ENCODE measurements around the gene UBASH3A.
A peak's percentile ranks its signal among the peaks of the same experiment; 100 is the strongest.

The UBASH3A gene

GRCh38 chr21:42436914-42437313, 33.2 kb downstream of the UBASH3A start:
- H3K4me3 ChIP-seq (ENCODE audit: low read length in 2 of 2) = no peak overlapping the region
- H3K79me1 ChIP-seq (ENCODE audit: low read depth, low read length) = no peaks in the 10 kb centered on the region
- no peak overlapping the region for H2BK15ac ChIP-seq (ENCODE audit: low read length)
- no peak overlapping the region for H4K8ac ChIP-seq (ENCODE audit: low read depth, low read length)
- no peak overlapping the region for H3K23ac ChIP-seq (ENCODE audit: low read depth, low read length, poor library complexity)
- no peaks in the 10 kb centered on the region for H3K4me1 ChIP-seq (ENCODE audit: control insufficient read depth in 2 of 2, insufficient read depth in 1 of 2, low read depth in 1 of 2, low read length in 2 of 2)
- no peak overlapping the region for H4K91ac ChIP-seq (ENCODE audit: low read depth, low read length, poor library complexity)
- H2AK5ac ChIP-seq (ENCODE audit: low read depth, low read length) = no peak overlapping the region
- H3K4ac ChIP-seq (ENCODE audit: low read length) = no peak overlapping the region
- no peak overlapping the region for H2AFZ ChIP-seq (ENCODE audit: low read length)
- H2BK5ac ChIP-seq (ENCODE audit: low read length) = no peak overlapping the region
- no peak overlapping the region for H2BK120ac ChIP-seq (ENCODE audit: low read depth, low read length)
- no peak overlapping the region for H3K18ac ChIP-seq (ENCODE audit: low read length)
- H3K27me3 ChIP-seq (ENCODE audit: control insufficient read depth in 3 of 3, insufficient read depth in 3 of 3, low read depth in 1 of 3, low read length in 3 of 3) = peaks cover 0 to 2% (median 0%) of the 10 kb centered on the region in 3 experiments
- no peak overlapping the region for H3K14ac ChIP-seq (ENCODE audit: low read length)
- H3K27ac ChIP-seq (replicated peaks; ENCODE audit: low read length) = no peak overlapping the region
- no peak overlapping the region for H3K4me2 ChIP-seq (ENCODE audit: insufficient read depth, low read length, poor library complexity, severe bottlenecking)
- peaks cover 0 to 3% of the 10 kb centered on the region in 2 donors for H3K9me3 ChIP-seq (replicated peaks in 1 of 2; ENCODE audit: control insufficient read depth in 2 of 2, insufficient read depth in 1 of 2, low read depth in 1 of 2, low read length in 2 of 2)
- no peak overlapping the region for H2BK12ac ChIP-seq (ENCODE audit: low read length)
- no peaks in the 10 kb centered on the region for H3K36me3 ChIP-seq (replicated peaks in 1 of 2; ENCODE audit: control insufficient read depth in 2 of 2, insufficient read depth in 2 of 2, low read length in 2 of 2)
- DNase-seq (ENCODE audit: low spot score) = no peak
- H3K9ac ChIP-seq (ENCODE audit: low read depth, low read length, poor library complexity) = no peak overlapping the region

DNA sequence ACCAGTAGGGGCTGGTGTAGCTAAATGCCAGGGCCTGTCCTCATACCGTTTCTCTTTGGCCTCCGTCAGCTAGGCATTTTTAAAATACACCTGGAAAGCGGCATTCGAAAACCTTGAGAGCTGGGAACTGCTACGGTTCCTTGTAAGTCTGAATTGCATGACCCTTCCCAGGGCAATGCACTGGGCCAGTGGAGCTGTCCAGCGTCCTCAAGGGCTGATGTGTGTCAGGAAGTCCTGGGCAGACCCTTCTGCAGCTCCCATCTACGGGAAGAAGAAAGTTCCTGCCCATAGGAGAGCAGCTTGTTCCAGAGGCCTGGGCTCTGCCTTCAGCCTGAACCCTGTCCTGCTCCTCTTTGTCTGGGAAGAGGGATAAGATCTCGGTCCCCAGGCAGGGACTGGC, 34.1 kb downstream of the UBASH3A start:
- Histone ChIP-seq H3K9ac (ENCODE audit: low read depth, low read length, poor library complexity) (no peak overlapping the region), H2AFZ (ENCODE audit: low read length) (no peak overlapping the region), H3K36me3 (replicated peaks in 1 of 2; ENCODE audit: control insufficient read depth in 2 of 2, insufficient read depth in 2 of 2, low read length in 2 of 2) (no peaks in the 10 kb centered on the region), H4K91ac (ENCODE audit: low read depth, low read length, poor library complexity) (no peak overlapping the region), H3K27me3 (ENCODE audit: control insufficient read depth in 3 of 3, insufficient read depth in 3 of 3, low read depth in 1 of 3, low read length in 3 of 3) (peaks cover 0 to 2% (median 0%) of the 10 kb centered on the region in 3 experiments), H3K18ac (ENCODE audit: low read length) (no peak overlapping the region), H3K4me3 (ENCODE audit: low read length in 2 of 2) (no peak overlapping the region), H2AK5ac (ENCODE audit: low read depth, low read length) (no peak overlapping the region), H3K79me1 (ENCODE audit: low read depth, low read length) (no peaks in the 10 kb centered on the region), H2BK5ac (ENCODE audit: low read length) (no peak overlapping the region), H3K14ac (ENCODE audit: low read length) (no peak overlapping the region), H3K4me1 (ENCODE audit: control insufficient read depth in 2 of 2, insufficient read depth in 1 of 2, low read depth in 1 of 2, low read length in 2 of 2) (no peaks in the 10 kb centered on the region), H3K9me3 (replicated peaks in 1 of 2; ENCODE audit: control insufficient read depth in 2 of 2, insufficient read depth in 1 of 2, low read depth in 1 of 2, low read length in 2 of 2) (no peaks in the 10 kb centered on the region), H2BK15ac (ENCODE audit: low read length) (no peak overlapping the region), H3K4me2 (ENCODE audit: insufficient read depth, low read length, poor library complexity, severe bottlenecking) (no peak overlapping the region), H2BK120ac (ENCODE audit: low read depth, low read length) (no peak overlapping the region), H3K23ac (ENCODE audit: low read depth, low read length, poor library complexity) (no peak overlapping the region), H3K4ac (ENCODE audit: low read length) (no peak overlapping the region), H4K8ac (ENCODE audit: low read depth, low read length) (no peak overlapping the region), H3K27ac (replicated peaks; ENCODE audit: low read length) (no peak overlapping the region), H2BK12ac (ENCODE audit: low read length) (no peak overlapping the region)
- DNase-seq (ENCODE audit: low spot score) = peak; percentile 20
- no CpG with 5 or more reads among the region's 8 CpGs for WGBS, 2 donors (ENCODE audit: extremely low coverage in 2 of 2, insufficient read length in 2 of 2, insufficient replicate concordance in 1 of 2)

DNA sequence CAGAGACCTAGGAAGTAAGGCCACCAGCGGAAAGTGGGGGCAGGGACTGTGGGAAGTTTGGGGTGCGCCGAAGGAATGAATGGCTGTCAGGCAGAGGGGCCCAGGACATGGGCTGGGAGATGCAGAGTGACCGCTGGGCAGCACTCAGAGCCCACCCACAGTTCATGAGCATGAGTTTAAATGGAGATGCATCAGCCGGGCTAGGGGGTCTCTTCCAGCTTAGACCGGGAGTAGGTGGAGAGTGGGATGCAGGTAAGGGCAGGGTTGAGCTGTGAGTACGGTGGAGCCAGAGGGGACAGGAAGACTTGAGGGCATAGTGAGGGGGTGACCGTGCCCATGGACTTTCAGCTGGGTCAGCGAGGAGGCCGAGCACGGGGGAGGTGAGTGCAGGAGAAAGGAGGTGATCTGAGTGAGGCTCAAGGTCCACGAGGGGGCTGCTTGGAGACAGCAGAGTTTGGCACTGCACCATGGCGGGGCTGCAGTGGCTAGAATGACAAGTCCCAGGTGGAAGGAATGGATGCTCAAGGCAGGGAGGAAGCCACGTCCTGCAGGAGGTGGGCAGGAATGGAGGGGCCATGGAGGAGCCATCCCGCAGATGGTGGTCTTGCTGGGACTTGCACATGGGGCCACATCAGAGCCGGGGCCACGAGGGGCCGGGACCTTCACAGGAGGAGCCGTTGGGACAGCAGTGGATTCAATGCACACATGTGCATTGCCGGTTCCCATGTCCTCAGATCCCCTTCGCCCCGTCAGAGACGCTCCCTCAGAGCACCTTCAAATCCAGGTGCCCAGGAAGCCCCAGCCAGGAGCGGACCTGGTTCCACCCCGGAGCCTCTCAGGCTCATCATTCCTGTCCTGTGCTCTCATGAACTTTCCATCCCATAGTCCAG, 34.9 kb downstream of the UBASH3A start:
- H2AK5ac ChIP-seq (ENCODE audit: low read depth, low read length) = no peak overlapping the region
- H3K4me1 ChIP-seq (ENCODE audit: control insufficient read depth in 2 of 2, insufficient read depth in 1 of 2, low read depth in 1 of 2, low read length in 2 of 2) = no peaks in the 10 kb centered on the region
- no peaks in the 10 kb centered on the region for H3K9me3 ChIP-seq (replicated peaks in 1 of 2; ENCODE audit: control insufficient read depth in 2 of 2, insufficient read depth in 1 of 2, low read depth in 1 of 2, low read length in 2 of 2)
- H3K14ac ChIP-seq (ENCODE audit: low read length) = no peak overlapping the region
- H3K27me3 ChIP-seq (ENCODE audit: control insufficient read depth in 3 of 3, insufficient read depth in 3 of 3, low read depth in 1 of 3, low read length in 3 of 3) = peaks cover 0 to 2% (median 0%) of the 10 kb centered on the region in 3 experiments
- no peak overlapping the region for H2BK120ac ChIP-seq (ENCODE audit: low read depth, low read length)
- H2BK5ac ChIP-seq (ENCODE audit: low read length) = no peak overlapping the region
- no peak overlapping the region for H3K4ac ChIP-seq (ENCODE audit: low read length)
- no CpG with 5 or more reads among the region's 25 CpGs for WGBS, 2 donors (ENCODE audit: extremely low coverage in 2 of 2, insufficient read length in 2 of 2, insufficient replicate concordance in 1 of 2)
- H3K9ac ChIP-seq (ENCODE audit: low read depth, low read length, poor library complexity) = no peak overlapping the region
- H3K4me2 ChIP-seq (ENCODE audit: insufficient read depth, low read length, poor library complexity, severe bottlenecking) = no peak overlapping the region
- DNase-seq (ENCODE audit: low spot score) = no peak
- H2BK15ac ChIP-seq (ENCODE audit: low read length) = no peak overlapping the region
- H4K91ac ChIP-seq (ENCODE audit: low read depth, low read length, poor library complexity) = no peak overlapping the region
- H3K18ac ChIP-seq (ENCODE audit: low read length) = no peak overlapping the region
- H3K27ac ChIP-seq (replicated peaks; ENCODE audit: low read length) = no peak overlapping the region
- peak overlapping the region; percentile 28 for H3K23ac ChIP-seq (ENCODE audit: low read depth, low read length, poor library complexity)
- H3K79me1 ChIP-seq (ENCODE audit: low read depth, low read length) = no peaks in the 10 kb centered on the region
- no peak overlapping the region for H2AFZ ChIP-seq (ENCODE audit: low read length)
- H4K8ac ChIP-seq (ENCODE audit: low read depth, low read length) = no peak overlapping the region
- no peaks in the 10 kb centered on the region for H3K36me3 ChIP-seq (replicated peaks in 1 of 2; ENCODE audit: control insufficient read depth in 2 of 2, insufficient read depth in 2 of 2, low read length in 2 of 2)
- no peak overlapping the region for H2BK12ac ChIP-seq (ENCODE audit: low read length)
- H3K4me3 ChIP-seq (ENCODE audit: low read length in 2 of 2) = no peak overlapping the region

GRCh38 chr21:42439284-42440186, 35.8 kb downstream of the UBASH3A start:
- no peak overlapping the region for H2BK15ac ChIP-seq (ENCODE audit: low read length)
- H3K23ac ChIP-seq (ENCODE audit: low read depth, low read length, poor library complexity) = peak overlapping the region; percentile 68
- no peak overlapping the region for H2BK120ac ChIP-seq (ENCODE audit: low read depth, low read length)
- no peak overlapping the region for H2AFZ ChIP-seq (ENCODE audit: low read length)
- H3K4me3 ChIP-seq (ENCODE audit: low read length in 2 of 2) = peak overlapping the region in 1 of 2 donors; percentile 62
- no peaks in the 10 kb centered on the region for H3K79me1 ChIP-seq (ENCODE audit: low read depth, low read length)
- H4K91ac ChIP-seq (ENCODE audit: low read depth, low read length, poor library complexity) = no peak overlapping the region
- H3K14ac ChIP-seq (ENCODE audit: low read length) = no peak overlapping the region
- H3K36me3 ChIP-seq (replicated peaks in 1 of 2; ENCODE audit: control insufficient read depth in 2 of 2, insufficient read depth in 2 of 2, low read length in 2 of 2) = no peaks in the 10 kb centered on the region
- no peaks in the 10 kb centered on the region for H3K4me1 ChIP-seq (ENCODE audit: control insufficient read depth in 2 of 2, insufficient read depth in 1 of 2, low read depth in 1 of 2, low read length in 2 of 2)
- no peak overlapping the region for H2BK5ac ChIP-seq (ENCODE audit: low read length)
- WGBS, 2 donors (ENCODE audit: extremely low coverage in 2 of 2, insufficient read length in 2 of 2, insufficient replicate concordance in 1 of 2) = 100% methylated on average over 3 of the region's 17 CpGs; no CpG with 5 or more reads in 1 of the 2 donors
- H3K27ac ChIP-seq (replicated peaks; ENCODE audit: low read length) = no peak overlapping the region
- H3K9ac ChIP-seq (ENCODE audit: low read depth, low read length, poor library complexity) = no peak overlapping the region
- peaks cover 0 to 2% (median 0%) of the 10 kb centered on the region in 3 experiments for H3K27me3 ChIP-seq (ENCODE audit: control insufficient read depth in 3 of 3, insufficient read depth in 3 of 3, low read depth in 1 of 3, low read length in 3 of 3)
- no peak overlapping the region for H3K4ac ChIP-seq (ENCODE audit: low read length)
- no peak overlapping the region for H3K4me2 ChIP-seq (ENCODE audit: insufficient read depth, low read length, poor library complexity, severe bottlenecking)
- H3K18ac ChIP-seq (ENCODE audit: low read length) = no peak overlapping the region
- no peaks in the 10 kb centered on the region for H3K9me3 ChIP-seq (replicated peaks in 1 of 2; ENCODE audit: control insufficient read depth in 2 of 2, insufficient read depth in 1 of 2, low read depth in 1 of 2, low read length in 2 of 2)
- no peak overlapping the region for H2BK12ac ChIP-seq (ENCODE audit: low read length)
- no peak for DNase-seq (ENCODE audit: low spot score)
- no peak overlapping the region for H4K8ac ChIP-seq (ENCODE audit: low read depth, low read length)
- H2AK5ac ChIP-seq (ENCODE audit: low read depth, low read length) = no peak overlapping the region
